ENCODE measurements around the gene CHMP6.

The CHMP6 gene

DNA sequence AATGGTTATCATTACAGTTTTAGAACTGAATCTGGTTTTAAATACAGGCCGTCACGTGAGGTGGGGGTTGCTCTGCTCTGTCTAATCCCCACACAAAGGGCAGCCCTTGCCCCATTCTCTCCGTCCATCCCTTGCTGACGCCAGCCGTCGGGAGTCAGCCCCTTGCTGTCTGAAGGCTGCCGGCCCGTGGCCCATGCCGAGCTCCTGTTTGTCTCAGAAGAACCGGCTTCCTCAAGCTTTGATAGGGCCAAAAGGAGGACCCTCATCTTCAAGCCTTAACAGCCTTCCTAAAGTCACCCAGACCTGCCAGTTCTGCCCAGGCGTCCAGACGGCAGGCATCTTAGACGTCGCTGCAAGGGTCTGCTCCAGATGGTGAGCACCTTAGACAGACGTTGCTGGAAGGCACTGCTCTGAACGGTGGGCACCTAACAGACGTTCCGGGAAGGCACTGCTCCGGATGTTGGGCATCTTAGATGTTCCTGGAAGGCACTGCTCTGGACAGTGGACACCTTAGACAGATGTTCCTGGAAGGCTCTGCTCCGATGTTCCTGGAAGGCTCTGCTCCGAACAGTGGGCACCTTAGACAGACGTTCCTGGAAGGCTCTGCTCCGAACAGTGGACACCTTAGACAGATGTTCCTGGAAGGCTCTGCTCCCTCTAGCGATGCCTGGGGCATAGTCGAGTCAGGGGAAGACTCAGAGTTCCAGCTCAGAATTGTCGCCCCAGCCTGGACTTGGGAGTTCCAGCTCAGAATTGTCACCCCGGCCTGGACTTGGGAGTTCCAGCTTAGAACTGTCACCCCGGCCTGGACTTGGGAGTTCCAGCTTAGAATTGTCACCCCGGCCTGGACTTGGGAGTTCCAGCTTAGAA lies 35.1 kb upstream of the CHMP6 start:
- no peak for DNase-seq (ENCODE audit: low read depth in 2 of 2)

GRCh38 chr17:80957461-80957941 lies 34.1 kb upstream of the CHMP6 start:
- no peak for DNase-seq (ENCODE audit: low read depth in 2 of 2)

DNA sequence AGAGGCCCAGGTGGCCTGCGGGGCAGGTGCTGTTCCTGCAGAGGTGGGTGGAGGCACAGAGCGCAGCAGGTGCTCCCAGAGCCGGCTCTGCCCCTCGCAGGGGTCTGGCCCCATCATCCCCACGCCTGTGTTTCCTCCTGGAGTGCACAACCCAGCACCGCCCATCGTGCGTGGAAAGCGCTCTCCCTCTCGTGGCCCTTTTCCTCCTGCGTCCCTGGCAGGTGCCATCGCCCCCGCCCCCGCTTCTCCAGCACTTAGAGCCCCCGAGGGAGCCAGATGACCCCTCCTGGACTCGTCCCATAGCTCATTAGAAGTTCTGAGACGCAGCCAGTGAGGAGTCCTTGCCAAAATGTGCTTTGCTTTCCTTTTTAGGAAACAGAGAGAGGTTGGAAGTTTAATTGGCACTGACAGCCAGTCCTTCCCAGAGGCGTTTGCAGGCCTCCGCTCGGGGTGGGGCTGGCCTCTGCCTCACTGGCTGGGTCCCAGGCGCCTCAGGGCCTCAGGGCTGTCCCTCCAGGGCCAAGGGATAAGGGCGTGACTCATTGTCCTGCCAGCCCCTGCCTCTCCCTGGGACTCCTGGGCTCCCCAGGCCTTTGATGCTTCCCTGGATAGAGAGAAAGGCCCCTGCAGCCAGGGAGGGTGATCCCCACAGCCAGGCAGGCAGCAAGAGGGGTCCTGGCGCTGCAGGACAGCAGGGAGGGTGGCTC lies 32.2 kb upstream of the CHMP6 start:
- no peak for DNase-seq (ENCODE audit: low read depth in 2 of 2)

- DNase-seq (ENCODE audit: low read depth in 2 of 2): no peak
Observed at GRCh38 chr17:80960037-80960796, 31.4 kb upstream of the CHMP6 start.

- DNase-seq (ENCODE audit: low read depth in 2 of 2): no peak
Observed at GRCh38 chr17:80960797-80961452, 30.7 kb upstream of the CHMP6 start.

- no peak for DNase-seq (ENCODE audit: low read depth in 2 of 2)
Observed at GRCh38 chr17:80961541-80962330, 29.9 kb upstream of the CHMP6 start.

- DNase-seq (ENCODE audit: low read depth in 2 of 2): no peak
Observed at GRCh38 chr17:80962356-80963329, 29.0 kb upstream of the CHMP6 start.

DNA sequence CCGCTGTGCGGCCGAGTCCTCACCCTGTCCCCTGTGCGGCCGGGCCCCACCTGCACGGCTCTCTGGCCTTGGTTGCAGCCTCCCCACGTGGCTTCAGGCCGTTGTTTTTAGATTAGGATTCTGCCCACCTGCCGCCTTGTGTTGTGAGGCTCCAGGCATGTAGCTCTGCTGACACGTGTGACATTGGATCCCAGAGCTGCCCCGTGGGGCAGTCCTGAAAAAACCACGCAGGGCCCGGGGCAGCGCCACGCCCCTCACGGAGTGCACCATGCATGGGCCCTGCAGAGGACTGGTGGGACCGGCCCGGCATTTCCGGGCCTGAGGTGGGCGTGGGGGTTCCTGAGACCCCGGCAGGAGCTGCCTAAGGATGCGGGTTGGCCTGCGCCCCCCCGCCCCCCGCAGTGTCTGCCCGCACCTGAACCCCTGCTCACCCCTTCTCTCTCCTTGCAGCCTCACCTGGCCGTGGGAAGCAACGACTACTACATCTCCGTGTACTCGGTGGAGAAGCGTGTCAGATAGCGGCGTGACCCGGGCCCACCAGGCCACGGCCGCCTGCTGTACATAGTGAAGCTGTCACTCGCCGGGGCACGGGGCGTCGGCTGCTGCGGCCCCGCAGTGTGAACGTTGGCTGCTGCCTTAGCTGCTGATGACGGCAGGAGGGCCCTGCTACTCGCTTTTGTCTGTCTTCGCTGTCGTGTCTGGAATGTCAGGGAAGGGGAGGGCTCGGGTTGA lies 27.7 kb upstream of the CHMP6 start:
- no peak for DNase-seq (ENCODE audit: low read depth in 2 of 2)

GRCh38 chr17:80964544-80964856 lies 27.1 kb upstream of the CHMP6 start:
- DNase-seq (ENCODE audit: low read depth in 2 of 2): no peak

- no peak for DNase-seq (ENCODE audit: low read depth in 2 of 2)
Observed at GRCh38 chr17:80964859-80965580, 26.6 kb upstream of the CHMP6 start.

DNA sequence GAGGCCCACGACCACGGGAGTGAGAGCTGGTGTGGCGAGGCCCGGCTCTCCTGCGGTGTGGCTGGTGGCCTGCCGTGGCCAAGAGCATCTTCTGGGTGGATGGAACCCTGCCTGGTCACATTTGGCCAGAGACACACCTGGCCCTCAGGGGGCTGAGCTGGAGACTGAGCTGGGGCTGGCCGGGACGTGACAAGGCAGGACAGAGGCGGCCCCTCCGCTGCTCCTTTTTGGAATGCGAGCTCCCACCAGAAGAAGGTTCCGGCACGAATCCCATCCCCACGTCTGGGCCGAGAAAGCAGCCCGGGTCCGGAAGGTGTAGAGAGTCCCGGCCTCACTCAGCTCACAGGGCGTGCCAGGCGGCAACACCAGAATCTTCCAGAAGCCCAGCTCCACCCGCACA lies 26.0 kb upstream of the CHMP6 start:
- no peak for DNase-seq (ENCODE audit: low read depth in 2 of 2)

- no peak for DNase-seq (ENCODE audit: low read depth in 2 of 2)
Observed at GRCh38 chr17:80967404-80967872, 24.2 kb upstream of the CHMP6 start.

- DNase-seq (ENCODE audit: low read depth in 2 of 2): no peak
Observed at GRCh38 chr17:80968602-80969029, 23.0 kb upstream of the CHMP6 start.

GRCh38 chr17:80969030-80969673 lies 22.5 kb upstream of the CHMP6 start:
- DNase-seq (ENCODE audit: low read depth in 2 of 2): no peak

GRCh38 chr17:80969674-80970043 lies 22.0 kb upstream of the CHMP6 start:
- no peak for DNase-seq (ENCODE audit: low read depth in 2 of 2)

- no peak for DNase-seq (ENCODE audit: low read depth in 2 of 2)
Observed at GRCh38 chr17:80970044-80970761, 21.4 kb upstream of the CHMP6 start.
